CD4-positive, alpha-beta T cell treated with Interleukin-21 for 1 hour (primary cell): Measurements from ENCODE around the gene HDLBP.
"Not testable (repeated sequence)": the region's sequence is repeated elsewhere in the genome, so short reads cannot be mapped to it uniquely, and the experiment has no call there.

Source experiments
- DNase-seq: peaks from one replicate; pipeline ENCODE4 v3.0.0-alpha.2; 2020

The HDLBP gene

GRCh38 chr2:241205086-241205485, 110.4 kb downstream of the HDLBP start:
- no peak for DNase-seq

GRCh38 chr2:241204490-241204889, 111.0 kb downstream of the HDLBP start:
- no peak for DNase-seq

GRCh38 chr2:241204010-241204384, 111.5 kb downstream of the HDLBP start:
- no peak for DNase-seq

GRCh38 chr2:241203218-241204009, 112.1 kb downstream of the HDLBP start:
- no peak for DNase-seq

- DNase-seq, result no peak
Measured at GRCh38 chr2:241202681-241203080, 112.8 kb downstream of the HDLBP start.

GRCh38 chr2:241202268-241202585, 113.2 kb downstream of the HDLBP start:
- DNase-seq, result no peak

GRCh38 chr2:241201445-241202267, 113.8 kb downstream of the HDLBP start:
- DNase-seq, result no peak

GRCh38 chr2:241200822-241201395, 114.6 kb downstream of the HDLBP start:
- no peak for DNase-seq

- no peak for DNase-seq
Measured at GRCh38 chr2:241199897-241200821, 115.3 kb downstream of the HDLBP start.

- DNase-seq, result no peak
Measured at GRCh38 chr2:241199286-241199685, 116.2 kb downstream of the HDLBP start.

- DNase-seq, result no peak
Measured at GRCh38 chr2:241198381-241199279, 116.8 kb downstream of the HDLBP start.

- DNase-seq, result no peak
Measured at GRCh38 chr2:241197947-241198346, 117.5 kb downstream of the HDLBP start.

GRCh38 chr2:241197246-241197645, 118.2 kb downstream of the HDLBP start:
- not testable (repeated sequence) for DNase-seq

GRCh38 chr2:241195506-241196130, 119.9 kb downstream of the HDLBP start:
- DNase-seq, result no peak

- no peak for DNase-seq
Measured at GRCh38 chr2:241194811-241195210, 120.7 kb downstream of the HDLBP start.

GRCh38 chr2:241193271-241193670, 122.2 kb downstream of the HDLBP start:
- DNase-seq, result no peak

- no peak for DNase-seq
Measured at GRCh38 chr2:241191081-241191480, 124.4 kb downstream of the HDLBP start.

- DNase-seq, result no peak
Measured at GRCh38 chr2:241190291-241190981, 125.0 kb downstream of the HDLBP start.

GRCh38 chr2:241189856-241190201, 125.6 kb downstream of the HDLBP start:
- DNase-seq, result no peak

- no peak for DNase-seq
Measured at GRCh38 chr2:241189093-241189855, 126.2 kb downstream of the HDLBP start.
